Astrocyte (in vitro differentiated cells and primary cell): ENCODE measurements around the gene DUSP16.

Source experiments
- CTCF ChIP-seq: IDR thresholded peaks from 2 replicates; pipeline ENCODE4 v1.5.1; 2011; ENCODE audit warnings: low read depth, mild to moderate bottlenecking, inconsistent platforms, low read length, moderate library complexity; ENCODE audit not compliant: insufficient read depth
- EZH2 ChIP-seq: IDR thresholded peaks from 2 replicates; pipeline ENCODE4 v1.6.1; 2012; ENCODE audit warnings: mild to moderate bottlenecking, low read length, inconsistent platforms; ENCODE audit not compliant: insufficient read depth

- no peak for TF ChIP-seq CTCF
- TF ChIP-seq EZH2: no peak
Measured at GRCh38 chr12:12519354-12519998, 43.2 kb downstream of the DUSP16 start.
